HCT116 (cell line): ENCODE measurements around the gene MRPL50.

Source experiments
- CTCF ChIP-seq, 3 experiments: fragments of 200-600 bp in 1 of 3; sonication (generic) in 1 of 3; IDR thresholded peaks in 2 of 3; conservative IDR thresholded peaks in 1 of 3; 2 replicates each; pipeline ENCODE4 v1.5.1; 2012 to 2017; ENCODE audit warnings: low read depth in 2 of 3, low read length in 2 of 3, antibody characterized with exemption in 1 of 3, borderline replicate concordance in 1 of 3, control low read depth in 1 of 3, mild to moderate bottlenecking in 1 of 3, mixed read lengths in 1 of 3, mixed run types in 1 of 3, moderate library complexity in 1 of 3; ENCODE audit not compliant: insufficient read depth in 1 of 3
- EZH2 ChIP-seq: fragments of 200-600 bp; sonication (generic); IDR thresholded peaks from 2 replicates; pipeline ENCODE4 v1.6.1; 2017; ENCODE audit warnings: antibody characterized with exemption, mixed run types
- EZH2phosphoT487 ChIP-seq: fragments of 200-600 bp; IDR thresholded peaks from 2 replicates; pipeline ENCODE4 v1.6.1; 2018; ENCODE audit warnings: antibody characterized with exemption, borderline replicate concordance
- POLR2A ChIP-seq: IDR thresholded peaks from 2 replicates; pipeline ENCODE4 v1.7.0; 2011; ENCODE audit warnings: borderline replicate concordance; ENCODE audit not compliant: insufficient read depth, insufficient read length; ENCODE audit errors: extremely low read depth
- POLR2AphosphoS5 ChIP-seq: IDR thresholded peaks from 2 replicates; pipeline ENCODE4 v1.6.1; 2011; ENCODE audit warnings: mild to moderate bottlenecking, low read depth, low read length, moderate library complexity
- SP1 ChIP-seq: IDR thresholded peaks from 2 replicates; pipeline ENCODE4 v1.6.1; 2012; ENCODE audit warnings: low read depth
- ZFX ChIP-seq: fragments of 450-650 bp; IDR thresholded peaks from 2 replicates; pipeline ENCODE4 v1.6.1; 2017
- ZNF274 ChIP-seq: fragments of 200-500 bp; sonication (Bioruptor generic); IDR thresholded peaks from 2 replicates; pipeline ENCODE4 v1.6.1; 2014; ENCODE audit warnings: mild to moderate bottlenecking, low read depth, low read length, inconsistent platforms
- TF ChIP-seq, protein P1 (sequence below): IDR thresholded peaks from 2 replicates; pipeline ENCODE4 v1.6.1; 2012; ENCODE audit warnings: low read depth
- TF ChIP-seq, protein P2 (sequence below): IDR thresholded peaks from 2 replicates; pipeline ENCODE4 v1.6.1; 2011; ENCODE audit warnings: mild to moderate bottlenecking, low read length, moderate library complexity; ENCODE audit not compliant: insufficient replicate concordance; ENCODE audit errors: extremely low read depth

GRCh38 chr9:101438523-101438922, 40.1 kb upstream of the MRPL50 start:
- TF ChIP-seq CTCF (IDR thresholded peaks at IDR 0.05 in 2 of 3, conservative IDR thresholded peaks at IDR 0.05 in 1 of 3; ENCODE audit: borderline replicate concordance in 1 of 3, insufficient read depth in 1 of 3, low read depth in 2 of 3, low read length in 2 of 3) (no peak), ZFX (no peak), POLR2A (no peak), ZNF274 (no peak), EZH2phosphoT487 (no peak), POLR2AphosphoS5 (no peak), SP1 (no peak), EZH2 (no peak)
- TF ChIP-seq, protein P1, sequence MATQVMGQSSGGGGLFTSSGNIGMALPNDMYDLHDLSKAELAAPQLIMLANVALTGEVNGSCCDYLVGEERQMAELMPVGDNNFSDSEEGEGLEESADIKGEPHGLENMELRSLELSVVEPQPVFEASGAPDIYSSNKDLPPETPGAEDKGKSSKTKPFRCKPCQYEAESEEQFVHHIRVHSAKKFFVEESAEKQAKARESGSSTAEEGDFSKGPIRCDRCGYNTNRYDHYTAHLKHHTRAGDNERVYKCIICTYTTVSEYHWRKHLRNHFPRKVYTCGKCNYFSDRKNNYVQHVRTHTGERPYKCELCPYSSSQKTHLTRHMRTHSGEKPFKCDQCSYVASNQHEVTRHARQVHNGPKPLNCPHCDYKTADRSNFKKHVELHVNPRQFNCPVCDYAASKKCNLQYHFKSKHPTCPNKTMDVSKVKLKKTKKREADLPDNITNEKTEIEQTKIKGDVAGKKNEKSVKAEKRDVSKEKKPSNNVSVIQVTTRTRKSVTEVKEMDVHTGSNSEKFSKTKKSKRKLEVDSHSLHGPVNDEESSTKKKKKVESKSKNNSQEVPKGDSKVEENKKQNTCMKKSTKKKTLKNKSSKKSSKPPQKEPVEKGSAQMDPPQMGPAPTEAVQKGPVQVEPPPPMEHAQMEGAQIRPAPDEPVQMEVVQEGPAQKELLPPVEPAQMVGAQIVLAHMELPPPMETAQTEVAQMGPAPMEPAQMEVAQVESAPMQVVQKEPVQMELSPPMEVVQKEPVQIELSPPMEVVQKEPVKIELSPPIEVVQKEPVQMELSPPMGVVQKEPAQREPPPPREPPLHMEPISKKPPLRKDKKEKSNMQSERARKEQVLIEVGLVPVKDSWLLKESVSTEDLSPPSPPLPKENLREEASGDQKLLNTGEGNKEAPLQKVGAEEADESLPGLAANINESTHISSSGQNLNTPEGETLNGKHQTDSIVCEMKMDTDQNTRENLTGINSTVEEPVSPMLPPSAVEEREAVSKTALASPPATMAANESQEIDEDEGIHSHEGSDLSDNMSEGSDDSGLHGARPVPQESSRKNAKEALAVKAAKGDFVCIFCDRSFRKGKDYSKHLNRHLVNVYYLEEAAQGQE: no peak
- TF ChIP-seq, protein P2, sequence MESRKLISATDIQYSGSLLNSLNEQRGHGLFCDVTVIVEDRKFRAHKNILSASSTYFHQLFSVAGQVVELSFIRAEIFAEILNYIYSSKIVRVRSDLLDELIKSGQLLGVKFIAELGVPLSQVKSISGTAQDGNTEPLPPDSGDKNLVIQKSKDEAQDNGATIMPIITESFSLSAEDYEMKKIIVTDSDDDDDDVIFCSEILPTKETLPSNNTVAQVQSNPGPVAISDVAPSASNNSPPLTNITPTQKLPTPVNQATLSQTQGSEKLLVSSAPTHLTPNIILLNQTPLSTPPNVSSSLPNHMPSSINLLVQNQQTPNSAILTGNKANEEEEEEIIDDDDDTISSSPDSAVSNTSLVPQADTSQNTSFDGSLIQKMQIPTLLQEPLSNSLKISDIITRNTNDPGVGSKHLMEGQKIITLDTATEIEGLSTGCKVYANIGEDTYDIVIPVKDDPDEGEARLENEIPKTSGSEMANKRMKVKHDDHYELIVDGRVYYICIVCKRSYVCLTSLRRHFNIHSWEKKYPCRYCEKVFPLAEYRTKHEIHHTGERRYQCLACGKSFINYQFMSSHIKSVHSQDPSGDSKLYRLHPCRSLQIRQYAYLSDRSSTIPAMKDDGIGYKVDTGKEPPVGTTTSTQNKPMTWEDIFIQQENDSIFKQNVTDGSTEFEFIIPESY: no peak
